Mucosa of descending colon (tissue), 3 donors: ENCODE data around the gene CADM2. TPM values are rescaled to one million over a fixed set of nuclear protein-coding genes. Genes with fewer than 3 reads are reported as not detected.
"Not testable (repeated sequence)": the region's sequence is repeated elsewhere in the genome, so short reads cannot be mapped to it uniquely, and the experiment has no call there.

ENCODE experiments used
- ATAC-seq: fragments of 200-7000 bp; cut with Tn5 transposase; one replicate; pipeline ENCODE4 v1.9.1; 2020; ENCODE audit warnings: mild to moderate bottlenecking, moderate library complexity
- DNase-seq, 3 donors: peaks; one replicate each; pipeline ENCODE4 v3.0.0-alpha.2; 2020
- H3K36me3 ChIP-seq: fragments of 200-600 bp; one replicate; pipeline ENCODE4 v1.8.0; 2021; ENCODE audit warnings: low read depth, mild to moderate bottlenecking
- H3K4me1 ChIP-seq: fragments of 200-600 bp; one replicate; pipeline ENCODE4 v1.8.0; 2021; ENCODE audit warnings: low read depth, mild to moderate bottlenecking
- H3K4me3 ChIP-seq: fragments of 200-600 bp; one replicate; pipeline ENCODE4 v1.8.0; 2021; ENCODE audit warnings: mild to moderate bottlenecking
- H3K9me3 ChIP-seq: fragments of 200-600 bp; one replicate; pipeline ENCODE4 v1.8.0; 2021; ENCODE audit warnings: mild to moderate bottlenecking
- CTCF ChIP-seq: fragments of 200-600 bp; IDR thresholded peaks from one replicate; pipeline ENCODE4 v1.8.0; 2022; ENCODE audit warnings: antibody characterized with exemption, mild to moderate bottlenecking
- intact Hi-C, 2 donors: fragments of 100-400 bp; cut with DNase I in 1 of 2; cut with micrococcal nuclease in 1 of 2; formaldehyde crosslinking; loops; one replicate each; pipeline versions ENCODE4 v1.11.0 to v1.11.1; 2022; cut with DNase I, micrococcal nuclease
- total RNA-seq, 3 donors: library from RNA; stranded (reverse); fragmentation: NEBNext Ultra II Directional in 2 of 3; extraction: Animal tissue kit (Norgen Biotek cat#: 25700) in 2 of 3; gene quantifications; one replicate each; pipeline versions ENCODE4 v1.2.1 to v1.2.4, GENCODE V29; 2021 to 2023
- donor health status: DM: no; HTN: no; CAD: no; lungs with moderate emphysema.
- donor health status: DM: no; HTN: no; CAD: no.
- donor health status: DM: no; HTN: yes; CAD: no.

The CADM2 gene
- total RNA-seq, 3 donors from 2014 or later: 0.67 to 12.8 (median 1.2) TPM

- H3K4me1 ChIP-seq: no peaks in the 10 kb centered on the region
- no peaks in the 10 kb centered on the region for H3K9me3 ChIP-seq
- no peak for DNase-seq
- no peaks in the 10 kb centered on the region for H3K36me3 ChIP-seq
- no peak overlapping the region for H3K4me3 ChIP-seq
- no peak for ATAC-seq
- intact Hi-C loops: no loop called here
- no peak for TF ChIP-seq CTCF
Observed at GRCh38 chr3:85102781-85103180, 144.0 kb downstream of the CADM2 start.

- no peak for DNase-seq
- Histone ChIP-seq H3K4me1 (no peaks in the 10 kb centered on the region), H3K4me3 (no peak overlapping the region), H3K36me3 (no peaks in the 10 kb centered on the region), H3K9me3 (no peaks in the 10 kb centered on the region)
- intact Hi-C loops: no loop called here
- ATAC-seq: no peak
- no peak for TF ChIP-seq CTCF
Observed at GRCh38 chr3:85110393-85110792, 151.6 kb downstream of the CADM2 start.

GRCh38 chr3:85120879-85121278 lies 162.1 kb downstream of the CADM2 start:
- no peaks in the 10 kb centered on the region for H3K4me1 ChIP-seq
- TF ChIP-seq CTCF: no peak
- no peaks in the 10 kb centered on the region for H3K36me3 ChIP-seq
- ATAC-seq (no peak), DNase-seq (no peak)
- intact Hi-C loops: no loop called here
- H3K4me3 ChIP-seq: no peak overlapping the region
- H3K9me3 ChIP-seq: no peaks in the 10 kb centered on the region

GRCh38 chr3:85132864-85133263 lies 174.1 kb downstream of the CADM2 start:
- H3K4me3 ChIP-seq, ATAC-seq, H3K9me3 ChIP-seq, DNase-seq, intact Hi-C loops, H3K36me3 ChIP-seq, H3K4me1 ChIP-seq: not testable (repeated sequence)

GRCh38 chr3:85133691-85134420 lies 175.1 kb downstream of the CADM2 start:
- H3K4me3 ChIP-seq, DNase-seq, ATAC-seq, H3K4me1 ChIP-seq, H3K36me3 ChIP-seq, intact Hi-C loops, H3K9me3 ChIP-seq: not testable (repeated sequence)

- TF ChIP-seq CTCF: no peak
- DNase-seq (no peak), ATAC-seq (no peak)
- Histone ChIP-seq H3K4me1 (no peaks in the 10 kb centered on the region), H3K4me3 (no peak overlapping the region), H3K36me3 (no peaks in the 10 kb centered on the region), H3K9me3 (no peaks in the 10 kb centered on the region)
- intact Hi-C loops: no loop called here
Observed at GRCh38 chr3:85142626-85143025, 183.8 kb downstream of the CADM2 start.

GRCh38 chr3:85148036-85148435 lies 189.2 kb downstream of the CADM2 start:
- intact Hi-C loops: no loop called here
- no peak overlapping the region for H3K4me3 ChIP-seq
- no peaks in the 10 kb centered on the region for H3K4me1 ChIP-seq
- TF ChIP-seq CTCF: no peak
- H3K9me3 ChIP-seq: no peaks in the 10 kb centered on the region
- DNase-seq (no peak), ATAC-seq (peak; percentile 21)
- H3K36me3 ChIP-seq: no peaks in the 10 kb centered on the region
